Body of pancreas (tissue), 4 donors: Measurements from ENCODE around the gene ZRANB1.

Source experiments
- CTCF ChIP-seq, 7 experiments: fragments of 450-650 bp in 4 of 7; fragments of 200-600 bp in 3 of 7; sonication (generic) in 3 of 7; IDR thresholded peaks; one replicate each; pipeline ENCODE4 v1.5.1; 2016 to 2019; ENCODE audit warnings: antibody characterized with exemption in 7 of 7
- POLR2A ChIP-seq, 3 donors: fragments of 450-650 bp; IDR thresholded peaks; one replicate each; pipeline ENCODE4 v1.6.1; 2016; ENCODE audit warnings: antibody characterized with exemption in 3 of 3, mild to moderate bottlenecking in 2 of 3

DNA sequence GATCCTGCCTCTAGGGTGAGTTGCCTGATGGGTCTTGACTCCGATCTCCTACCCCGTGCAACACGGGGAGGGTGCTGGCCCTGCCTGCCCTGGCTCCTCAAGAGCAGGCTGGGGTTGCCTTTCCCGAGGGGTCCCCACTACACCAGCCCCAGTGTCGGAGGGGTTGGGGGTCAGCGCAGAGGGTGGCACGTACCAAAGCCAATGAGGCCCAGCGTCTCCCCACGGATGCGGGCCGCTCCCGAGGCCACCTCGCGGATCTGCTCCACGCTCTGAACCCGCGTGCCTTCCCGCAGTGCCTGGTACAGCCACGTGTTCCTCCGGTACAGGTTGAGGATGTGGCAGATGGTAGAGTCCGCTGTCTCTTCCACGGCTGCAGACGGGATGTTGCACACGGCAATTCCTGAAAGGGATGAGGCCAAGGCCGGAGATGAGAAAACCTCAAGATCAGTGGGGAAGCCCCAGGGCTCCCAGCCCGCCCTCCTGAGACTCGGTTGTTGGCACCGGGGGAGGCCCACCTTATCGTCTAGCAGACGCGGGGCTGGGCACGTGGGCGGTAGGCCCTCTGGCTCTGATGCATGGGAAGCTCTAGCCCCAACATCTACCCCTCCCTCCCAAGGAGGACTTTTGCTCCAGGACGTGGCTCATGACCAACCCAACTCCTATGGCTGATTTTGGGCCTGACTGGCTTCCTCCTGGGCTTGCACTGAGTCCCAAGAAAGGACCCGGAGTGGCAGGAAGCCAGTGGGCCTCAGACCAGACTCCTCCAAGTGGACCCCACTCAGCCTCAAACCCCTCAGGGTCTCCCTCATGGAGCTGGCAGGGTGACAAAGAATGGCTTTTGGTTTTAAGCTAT lies 56.1 kb downstream of the ZRANB1 start:
- TF ChIP-seq POLR2A (IDR thresholded peaks at IDR 0.05) (no peak), CTCF (IDR thresholded peaks at IDR 0.05) (no peak)
